Gastrocnemius medialis (tissue), 4 donors: ENCODE measurements around the gene TIAM2.

Experiments used
- CTCF ChIP-seq, 5 experiments: fragments of 450-650 bp in 3 of 5; fragments of 200-600 bp in 2 of 5; sonication (generic) in 2 of 5; IDR thresholded peaks in 4 of 5; conservative IDR thresholded peaks in 1 of 5; 1 replicate in 4 of 5; 2 replicates in 1 of 5; pipeline ENCODE4 v1.5.1; 2016 to 2019; ENCODE audit warnings: antibody characterized with exemption in 5 of 5, mild to moderate bottlenecking in 3 of 5, moderate library complexity in 3 of 5
- POLR2A ChIP-seq, 2 donors: fragments of 450-650 bp; IDR thresholded peaks; one replicate each; pipeline ENCODE4 v1.6.1; 2017; ENCODE audit warnings: antibody characterized with exemption in 2 of 2, mild to moderate bottlenecking in 2 of 2, moderate library complexity in 2 of 2

GRCh38 chr6:155115893-155116570, 120.9 kb downstream of the TIAM2 start:
- TF ChIP-seq POLR2A (IDR thresholded peaks at IDR 0.05): no peak
- no peak for TF ChIP-seq CTCF (IDR thresholded peaks at IDR 0.05 in 4 of 5, conservative IDR thresholded peaks at IDR 0.05 in 1 of 5)
